ENCODE results near the gene ZNF618.

The ZNF618 gene

DNA sequence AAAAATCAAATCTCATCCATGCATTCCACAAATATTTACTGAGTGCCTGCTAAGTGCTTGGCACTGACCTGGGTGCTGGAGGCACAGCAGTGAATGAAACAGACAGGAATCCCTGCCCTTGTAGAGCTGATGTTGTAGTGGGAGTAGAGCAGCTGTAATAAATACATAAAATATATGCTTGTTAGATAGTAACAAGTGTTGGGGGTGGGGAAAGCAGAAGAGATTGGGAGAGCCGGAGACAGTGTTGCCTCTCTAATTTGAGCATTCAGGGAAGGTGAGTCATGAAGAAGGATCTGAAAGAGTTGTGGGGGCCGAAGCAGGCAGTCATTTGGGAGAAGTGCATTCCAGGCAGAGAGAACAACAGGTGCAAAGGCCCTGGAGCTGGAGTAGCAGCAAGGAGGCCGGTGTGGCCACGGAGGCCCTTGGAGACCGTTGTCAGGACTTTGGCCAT lies 97.9 kb downstream of the ZNF618 start:
- DNase-seq = no peak
- in situ Hi-C loops (cut with MboI; ENCODE audit: low pct_unique_long_range_greater_than_20kb, low sequenced_read_pairs) = no loop called here

DNA sequence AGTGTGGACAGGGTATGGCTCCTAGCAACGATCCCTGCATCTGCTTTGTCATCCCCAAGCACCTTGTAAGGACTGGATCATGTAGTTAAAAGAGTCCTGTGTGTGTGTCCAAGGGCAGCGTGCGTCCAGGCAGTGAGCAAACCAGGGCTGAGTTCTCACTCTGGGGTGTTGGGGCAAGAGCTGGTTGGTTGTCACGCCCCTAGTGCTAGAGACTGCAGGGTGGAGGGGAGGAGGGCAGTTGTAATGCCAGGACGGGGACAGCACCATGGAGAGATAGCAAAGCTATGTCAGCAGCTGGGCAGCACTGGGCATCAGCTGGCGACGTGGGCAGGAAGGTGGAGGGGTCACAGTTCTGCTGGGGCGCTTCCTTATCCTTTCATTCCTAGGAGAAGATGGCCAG lies 100.8 kb downstream of the ZNF618 start:
- in situ Hi-C loops (cut with MboI; ENCODE audit: low pct_unique_long_range_greater_than_20kb, low sequenced_read_pairs) = no loop called here
- DNase-seq = no peak

DNA sequence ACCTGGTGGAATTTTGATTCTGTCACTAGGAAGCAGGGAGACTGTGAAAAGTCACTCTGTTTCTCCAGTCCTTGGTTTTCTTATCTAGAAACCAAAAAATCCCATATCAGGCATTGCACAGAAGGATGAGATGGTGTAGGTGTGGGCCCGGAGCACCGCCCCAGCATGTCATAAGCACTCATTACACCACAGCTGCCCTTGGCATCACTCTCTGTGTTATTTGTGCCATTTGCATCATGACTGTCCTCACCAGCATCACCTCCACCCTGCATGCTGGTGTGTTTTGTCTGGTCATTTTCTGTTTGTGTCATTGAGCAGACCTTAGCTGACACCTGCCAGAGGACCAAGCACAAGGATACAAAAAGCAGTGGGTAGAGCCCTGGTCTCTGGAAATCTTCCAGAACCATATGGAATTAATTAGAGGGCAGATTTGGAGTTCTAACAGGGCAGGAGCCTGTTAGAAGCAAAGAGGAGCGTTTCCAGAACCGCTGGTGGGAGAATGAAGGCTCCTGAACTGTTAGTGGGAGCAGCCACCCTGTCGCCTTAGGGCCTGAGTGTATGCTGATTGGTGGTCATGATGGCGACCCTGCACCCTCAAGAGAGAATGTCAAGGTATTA lies 102.7 kb downstream of the ZNF618 start:
- DNase-seq = no peak
- in situ Hi-C loops (cut with MboI; ENCODE audit: low pct_unique_long_range_greater_than_20kb, low sequenced_read_pairs) = no loop called here

DNA sequence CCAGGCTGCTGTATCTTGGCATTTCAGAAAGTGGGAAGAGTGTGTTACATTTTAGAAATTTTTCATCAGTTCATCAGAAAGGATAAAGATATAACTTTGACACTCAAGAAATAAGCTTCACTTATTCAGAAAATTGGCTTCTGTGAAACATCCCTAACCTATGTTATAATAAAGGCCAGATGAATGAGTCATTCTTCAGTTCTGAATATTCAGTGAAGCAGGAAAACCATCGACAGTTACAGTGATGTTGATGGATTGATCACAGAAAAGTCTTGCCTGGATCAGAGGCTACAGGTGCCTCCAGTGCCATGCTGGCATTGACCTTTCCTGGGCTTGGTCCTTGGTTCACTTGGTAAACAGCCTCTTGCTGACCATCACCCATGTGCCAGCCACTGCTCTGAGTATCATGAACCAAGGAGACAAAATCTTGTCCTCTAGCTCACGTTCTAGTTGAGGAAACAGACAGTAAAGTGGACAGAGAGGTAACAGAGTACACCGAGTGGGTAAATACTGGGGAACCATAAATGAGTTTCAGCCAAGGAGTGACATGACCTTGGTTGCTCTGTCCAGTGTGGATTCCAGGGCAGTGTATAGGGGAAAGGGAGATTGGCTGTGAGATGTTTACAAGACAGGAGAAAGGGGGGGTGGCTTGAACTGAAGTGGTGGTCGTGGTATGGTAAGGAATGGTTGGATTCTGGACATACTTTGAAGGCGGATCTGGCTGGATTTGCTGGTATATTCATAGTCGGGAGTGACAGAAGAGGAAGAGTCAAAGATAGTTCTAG lies 103.4 kb downstream of the ZNF618 start:
- DNase-seq = no peak
- in situ Hi-C loops (cut with MboI; ENCODE audit: low pct_unique_long_range_greater_than_20kb, low sequenced_read_pairs) = no loop called here

DNA sequence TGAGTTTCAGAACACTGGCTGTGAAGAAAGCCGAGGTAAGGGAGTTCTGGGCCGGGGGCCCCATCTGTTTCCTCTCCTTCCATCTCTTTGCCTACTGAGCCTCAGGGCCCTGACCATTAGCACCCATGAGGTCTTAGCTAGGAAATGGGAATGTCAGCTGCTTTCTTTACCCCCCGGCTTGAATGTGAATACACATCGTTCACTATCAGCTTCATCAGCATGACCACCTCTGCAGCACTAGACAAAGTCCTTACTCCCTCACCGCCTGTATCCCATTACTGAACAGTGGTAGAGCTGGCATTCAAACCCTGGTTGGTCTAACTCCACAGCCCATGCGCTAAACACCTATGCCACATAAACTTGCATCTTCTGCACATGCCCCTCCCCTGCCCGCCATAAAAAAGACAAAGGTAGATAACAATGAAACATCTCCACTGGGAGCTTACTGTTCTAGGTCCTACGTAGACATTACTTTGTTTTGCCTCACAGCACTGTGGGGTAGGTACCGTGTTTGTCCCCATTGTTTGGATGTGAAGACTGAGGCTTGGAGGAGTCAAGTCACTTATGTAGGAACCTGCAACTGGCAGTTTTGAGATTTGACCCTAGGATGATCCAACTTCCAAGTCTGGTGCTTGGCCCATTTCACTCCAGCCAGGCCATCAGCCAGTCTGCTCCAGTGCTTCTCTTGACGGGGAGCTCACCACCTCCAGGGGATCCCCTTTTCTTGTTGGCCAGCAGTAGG lies 108.7 kb downstream of the ZNF618 start:
- in situ Hi-C loops (cut with MboI; ENCODE audit: low pct_unique_long_range_greater_than_20kb, low sequenced_read_pairs) = no loop called here
- no peak for DNase-seq

DNA sequence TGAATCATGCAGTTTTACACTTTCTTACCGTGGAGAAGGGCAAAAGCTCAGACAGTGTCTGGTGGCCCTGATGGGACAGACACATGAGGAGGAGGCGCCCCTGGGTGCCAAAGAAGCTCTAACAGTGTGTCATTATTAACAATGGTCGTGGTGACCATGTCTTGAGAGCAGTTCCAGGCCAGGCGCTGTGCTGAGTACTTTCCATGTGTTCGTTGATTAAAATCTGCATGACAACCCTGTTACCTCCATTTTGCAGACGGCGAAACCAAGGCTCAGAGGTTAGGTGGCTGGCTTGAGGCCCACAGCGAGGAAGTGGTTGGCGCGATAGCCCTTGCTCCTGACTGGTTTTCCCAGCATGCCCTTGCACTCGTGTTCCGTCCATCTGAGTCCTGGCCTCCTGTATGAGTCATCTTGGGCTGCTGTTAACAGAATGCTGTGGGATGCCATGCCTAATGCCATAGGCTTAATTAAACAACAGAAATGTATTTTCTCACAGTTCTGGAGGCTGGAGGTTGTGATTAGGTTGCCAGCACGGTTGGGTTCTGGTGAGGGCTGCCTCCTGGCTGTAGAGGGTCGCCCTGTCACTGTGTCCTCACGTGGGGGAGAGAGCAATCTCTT lies 110.0 kb downstream of the ZNF618 start:
- in situ Hi-C loops (cut with MboI; ENCODE audit: low pct_unique_long_range_greater_than_20kb, low sequenced_read_pairs) = no loop called here

DNA sequence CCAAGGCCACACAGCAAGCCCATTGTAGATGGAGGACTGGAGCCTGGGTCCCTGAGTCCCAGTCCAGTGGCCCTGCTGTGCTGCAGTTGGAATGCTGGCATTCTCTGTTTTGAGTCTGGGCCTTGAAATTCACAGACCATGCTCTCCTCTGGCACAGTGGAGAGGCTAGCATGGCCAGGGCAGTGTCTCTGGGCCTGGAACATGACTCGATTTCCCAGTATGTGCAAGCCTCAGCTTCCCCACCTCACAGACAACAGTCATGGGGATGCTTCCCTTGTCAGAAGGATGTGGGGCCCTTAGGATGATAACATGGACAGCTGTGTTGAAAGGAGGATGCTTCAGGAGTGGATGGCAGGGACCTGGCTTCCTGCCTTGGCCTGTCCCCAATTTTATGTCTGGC lies 110.8 kb downstream of the ZNF618 start:
- DNase-seq = no peak
- in situ Hi-C loops (cut with MboI; ENCODE audit: low pct_unique_long_range_greater_than_20kb, low sequenced_read_pairs) = no loop called here

More for the DNA sequence above, 110.0 kb downstream of the ZNF618 start:
- no peak for DNase-seq

DNA sequence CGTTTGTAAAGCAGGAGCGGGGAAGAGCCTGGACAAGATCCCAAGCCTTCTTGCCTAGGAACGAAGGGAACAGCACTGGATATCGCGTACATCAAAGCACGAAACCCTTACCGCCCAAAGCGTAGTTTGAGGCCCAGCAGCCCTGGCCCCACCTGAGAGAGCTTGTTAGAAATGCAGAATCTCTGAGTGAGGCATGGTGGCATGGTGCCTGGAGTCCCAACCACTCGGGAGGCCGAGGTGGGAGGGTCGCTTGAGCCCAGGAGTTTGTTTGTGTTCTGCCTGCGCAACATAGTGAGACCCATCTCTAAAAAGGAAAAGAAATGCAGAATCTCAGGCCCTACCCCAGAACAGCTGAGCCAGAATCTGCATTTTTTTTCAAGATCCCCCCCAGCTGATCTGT lies 111.4 kb downstream of the ZNF618 start:
- in situ Hi-C loops (cut with MboI; ENCODE audit: low pct_unique_long_range_greater_than_20kb, low sequenced_read_pairs) = no loop called here
- DNase-seq = no peak

DNA sequence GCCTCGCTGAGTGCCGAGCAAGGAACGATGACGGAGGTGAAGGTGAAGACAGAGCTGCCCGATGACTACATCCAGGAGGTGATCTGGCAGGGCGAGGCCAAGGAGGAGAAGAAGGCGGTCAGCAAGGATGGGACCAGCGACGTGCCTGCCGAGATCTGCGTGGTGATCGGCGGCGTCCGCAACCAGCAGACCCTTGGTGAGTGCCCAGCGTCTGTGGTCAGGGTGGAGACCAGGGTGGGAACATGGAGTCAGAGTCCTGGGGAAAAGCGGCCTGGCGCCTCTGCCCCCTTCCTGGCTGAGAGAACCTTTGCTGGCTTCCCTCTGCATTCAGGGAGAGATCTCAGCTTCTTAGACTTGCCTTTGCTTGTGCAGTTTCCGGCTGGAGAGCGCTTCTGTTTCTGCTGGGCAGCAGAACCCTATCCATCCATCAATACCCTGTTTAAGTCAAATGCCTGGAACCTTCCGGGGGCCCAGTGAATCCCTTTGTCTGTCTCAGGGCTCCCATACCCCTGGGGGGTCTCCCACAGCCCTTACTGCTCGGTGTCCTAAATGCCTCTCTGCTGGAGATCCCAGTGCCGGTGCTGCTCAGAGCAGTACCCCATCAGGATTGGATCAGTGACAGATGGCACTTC lies 112.4 kb downstream of the ZNF618 start:
- DNase-seq = no peak
- in situ Hi-C loops (cut with MboI; ENCODE audit: low pct_unique_long_range_greater_than_20kb, low sequenced_read_pairs) = no loop called here

DNA sequence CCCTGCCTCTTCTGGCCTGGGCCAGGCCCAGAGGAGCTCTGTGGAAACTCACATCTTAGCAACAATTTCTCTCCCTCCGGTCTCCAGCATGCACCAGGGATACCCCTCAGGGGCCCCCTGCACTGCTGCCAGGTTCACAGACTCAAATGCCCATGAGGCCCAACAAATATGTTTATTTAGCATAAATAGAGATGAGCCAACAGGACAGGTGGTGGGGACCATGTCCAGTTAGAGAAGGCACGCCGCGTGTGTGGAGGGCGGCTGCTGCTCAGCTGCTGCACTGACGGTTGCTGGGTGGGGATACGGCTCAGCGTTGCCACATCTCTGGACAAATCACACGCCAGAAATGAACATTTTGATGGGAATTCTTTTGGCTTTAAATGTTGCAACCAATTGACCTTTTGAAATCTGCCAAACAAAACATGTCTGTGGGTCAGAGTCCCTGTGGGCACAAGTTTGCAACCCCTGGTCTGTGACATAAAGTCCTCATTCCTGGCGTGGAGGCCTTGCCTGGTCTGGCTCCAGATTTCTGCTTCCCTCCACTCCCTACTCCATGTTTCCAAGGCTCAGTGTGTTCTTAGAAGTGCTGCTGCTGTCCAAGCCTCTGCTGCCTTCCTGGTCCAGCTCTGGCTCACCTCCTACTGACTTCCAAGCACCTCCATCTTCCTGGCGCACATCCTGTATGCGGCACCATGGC lies 113.1 kb downstream of the ZNF618 start:
- in situ Hi-C loops (cut with MboI; ENCODE audit: low pct_unique_long_range_greater_than_20kb, low sequenced_read_pairs) = no loop called here
- no peak for DNase-seq

DNA sequence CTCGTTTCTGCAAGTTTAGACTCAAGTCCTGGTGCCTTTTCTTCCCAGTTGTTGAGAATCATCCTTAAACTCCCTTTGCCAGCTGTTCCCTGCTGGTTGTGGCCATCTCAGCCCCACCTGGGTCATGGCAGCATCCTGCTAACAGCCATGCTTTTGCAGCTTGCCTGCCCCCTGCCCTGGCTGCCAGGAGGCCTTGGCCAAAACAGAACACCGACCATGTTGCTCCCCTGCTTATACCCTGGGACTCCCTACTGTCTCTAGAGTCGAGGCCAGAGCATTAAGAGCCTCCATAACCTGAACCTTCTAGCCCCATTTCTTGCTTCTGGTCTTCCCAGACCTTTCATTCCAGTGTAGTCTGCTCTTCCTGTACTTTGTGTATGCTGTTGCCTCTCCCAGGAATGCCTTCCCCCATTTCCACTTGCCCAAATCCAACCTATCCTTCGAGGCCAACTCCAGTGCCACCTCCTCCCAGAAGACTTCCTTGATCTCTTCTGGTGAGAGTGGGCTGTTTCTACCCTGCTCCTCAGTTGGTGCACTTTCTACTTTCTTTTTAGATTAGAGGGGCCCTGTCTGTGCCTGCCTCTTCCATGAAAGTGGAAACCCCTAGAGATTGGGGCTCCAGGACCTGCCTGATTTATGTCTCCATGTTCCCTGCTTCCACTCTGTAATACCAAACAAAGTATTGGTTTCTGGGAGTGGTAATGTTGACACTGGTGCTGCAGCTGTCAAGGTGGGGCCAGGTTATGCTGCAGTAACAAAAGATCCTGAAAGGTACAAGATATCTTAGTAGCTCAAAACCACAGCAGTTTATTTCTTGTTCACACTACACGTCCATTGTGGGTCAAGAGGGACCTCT lies 113.8 kb downstream of the ZNF618 start:
- no peak for DNase-seq
- in situ Hi-C loops (cut with MboI; ENCODE audit: low pct_unique_long_range_greater_than_20kb, low sequenced_read_pairs) = no loop called here

DNA sequence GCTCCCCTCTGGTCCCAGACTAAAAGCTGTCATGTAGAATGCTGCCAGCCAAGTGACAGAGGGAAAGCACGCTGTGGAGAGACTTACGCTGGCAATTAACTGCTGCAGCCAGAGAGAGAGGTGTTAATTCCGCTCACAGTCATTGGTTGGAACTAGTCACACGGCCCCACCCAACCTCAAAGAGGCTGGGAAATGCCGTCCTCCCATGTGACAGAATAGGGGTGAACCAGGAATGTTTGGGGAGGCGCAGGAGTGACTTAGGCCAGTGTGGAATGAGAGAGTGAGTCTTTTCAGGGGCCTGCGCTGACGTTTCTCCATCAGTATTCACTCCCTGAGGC lies 114.4 kb downstream of the ZNF618 start:
- DNase-seq = no peak
- in situ Hi-C loops (cut with MboI; ENCODE audit: low pct_unique_long_range_greater_than_20kb, low sequenced_read_pairs) = no loop called here

DNA sequence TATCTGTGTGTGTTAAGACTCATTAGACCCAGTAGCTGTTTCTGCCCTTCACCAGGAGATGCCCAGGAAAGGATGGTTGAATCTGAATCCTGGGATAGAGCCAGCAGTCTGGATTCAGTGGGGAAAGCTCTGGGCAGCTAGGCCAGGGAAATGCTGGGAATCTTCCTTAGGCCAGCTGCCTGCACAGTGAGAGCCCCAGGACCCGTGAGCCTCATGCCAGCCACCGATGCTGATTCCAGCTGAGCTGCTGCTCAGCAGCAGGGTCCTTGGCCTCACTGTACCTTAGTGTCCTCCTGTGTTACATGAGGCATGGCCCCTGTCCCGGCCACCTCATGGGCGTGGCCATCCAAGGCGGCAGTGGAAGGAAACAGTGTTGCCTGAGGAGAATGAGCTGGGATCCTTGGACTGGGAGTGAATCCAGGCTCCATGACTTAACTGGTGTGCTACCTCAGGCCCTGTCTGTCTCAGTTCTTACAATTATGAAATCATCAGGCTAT lies 114.9 kb downstream of the ZNF618 start:
- no peak for DNase-seq
- in situ Hi-C loops (cut with MboI; ENCODE audit: low pct_unique_long_range_greater_than_20kb, low sequenced_read_pairs) = no loop called here

DNA sequence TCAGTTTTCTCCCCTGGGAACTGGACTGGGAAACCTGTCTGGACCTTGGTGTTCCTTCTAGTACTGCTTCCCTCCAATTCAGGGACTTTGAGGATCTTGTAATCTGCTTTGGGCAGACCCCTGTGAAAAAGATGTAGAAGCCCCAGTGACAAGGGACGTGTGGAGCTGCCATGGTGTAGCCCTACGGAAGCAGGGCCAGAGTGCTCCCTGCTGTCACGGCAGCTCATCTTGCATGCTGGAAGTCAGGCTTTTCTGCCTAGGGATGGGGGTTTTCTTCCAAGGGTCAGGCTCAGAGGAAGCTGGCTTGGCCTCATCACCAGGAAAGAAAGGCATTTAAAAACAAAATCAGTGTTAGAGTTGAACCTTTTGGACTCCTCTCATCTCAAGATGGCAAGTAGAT lies 115.6 kb downstream of the ZNF618 start:
- in situ Hi-C loops (cut with MboI; ENCODE audit: low pct_unique_long_range_greater_than_20kb, low sequenced_read_pairs) = no loop called here

DNA sequence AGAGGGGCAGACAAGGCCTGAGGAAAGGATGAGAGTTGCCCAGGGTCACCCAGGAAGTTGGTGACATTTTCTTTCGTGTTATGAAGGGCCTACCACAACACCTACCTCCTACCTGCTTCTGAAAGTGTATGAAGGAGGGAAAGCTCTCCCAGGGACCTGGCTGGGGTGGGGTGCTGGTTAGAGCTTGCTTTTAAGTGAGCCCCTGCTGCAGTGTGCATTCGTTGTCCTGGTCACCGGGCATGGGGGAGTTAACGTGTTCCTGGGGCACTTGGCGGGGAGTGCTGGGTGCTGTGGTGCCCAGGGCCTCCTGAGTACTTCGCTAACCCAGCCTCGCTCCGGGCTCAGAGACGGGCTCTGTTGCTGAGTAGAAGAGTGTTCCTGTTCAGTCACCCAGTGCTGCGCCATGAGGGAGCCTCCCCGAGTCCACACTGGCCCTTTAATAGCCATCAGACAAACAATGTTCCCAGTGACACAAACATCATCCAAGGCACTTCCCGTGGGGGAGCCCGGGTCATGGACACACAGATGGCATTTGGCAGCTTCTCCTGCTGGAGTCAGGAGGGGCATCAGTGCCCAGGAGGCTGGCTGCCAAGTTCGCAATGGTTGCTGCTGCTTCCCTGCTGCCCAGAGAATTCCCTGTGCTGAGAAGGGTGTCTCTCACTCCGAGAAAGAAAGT lies 116.3 kb downstream of the ZNF618 start:
- no peak for DNase-seq
- in situ Hi-C loops (cut with MboI; ENCODE audit: low pct_unique_long_range_greater_than_20kb, low sequenced_read_pairs) = no loop called here

More for the DNA sequence above, 115.6 kb downstream of the ZNF618 start:
- DNase-seq = no peak

DNA sequence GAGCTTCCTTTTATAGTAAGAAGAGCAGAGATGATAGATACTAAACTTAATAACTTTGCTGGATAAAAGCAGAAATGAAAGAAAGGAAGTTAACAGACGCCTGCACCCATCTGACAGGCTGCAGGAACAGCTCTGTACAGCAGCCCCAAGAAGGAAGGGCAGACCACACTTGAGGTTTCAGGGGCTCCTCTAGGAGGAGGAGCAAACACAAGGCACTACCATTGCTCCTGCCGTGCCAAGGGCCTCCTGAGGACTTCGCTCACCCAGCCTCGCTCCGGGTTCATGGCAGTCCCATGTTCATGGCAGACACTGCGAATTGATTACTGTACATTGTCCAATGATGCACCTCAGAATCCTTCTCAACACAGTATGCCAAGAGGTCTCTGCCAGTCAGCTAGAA lies 116.9 kb downstream of the ZNF618 start:
- in situ Hi-C loops (cut with MboI; ENCODE audit: low pct_unique_long_range_greater_than_20kb, low sequenced_read_pairs) = no loop called here
- DNase-seq = no peak

DNA sequence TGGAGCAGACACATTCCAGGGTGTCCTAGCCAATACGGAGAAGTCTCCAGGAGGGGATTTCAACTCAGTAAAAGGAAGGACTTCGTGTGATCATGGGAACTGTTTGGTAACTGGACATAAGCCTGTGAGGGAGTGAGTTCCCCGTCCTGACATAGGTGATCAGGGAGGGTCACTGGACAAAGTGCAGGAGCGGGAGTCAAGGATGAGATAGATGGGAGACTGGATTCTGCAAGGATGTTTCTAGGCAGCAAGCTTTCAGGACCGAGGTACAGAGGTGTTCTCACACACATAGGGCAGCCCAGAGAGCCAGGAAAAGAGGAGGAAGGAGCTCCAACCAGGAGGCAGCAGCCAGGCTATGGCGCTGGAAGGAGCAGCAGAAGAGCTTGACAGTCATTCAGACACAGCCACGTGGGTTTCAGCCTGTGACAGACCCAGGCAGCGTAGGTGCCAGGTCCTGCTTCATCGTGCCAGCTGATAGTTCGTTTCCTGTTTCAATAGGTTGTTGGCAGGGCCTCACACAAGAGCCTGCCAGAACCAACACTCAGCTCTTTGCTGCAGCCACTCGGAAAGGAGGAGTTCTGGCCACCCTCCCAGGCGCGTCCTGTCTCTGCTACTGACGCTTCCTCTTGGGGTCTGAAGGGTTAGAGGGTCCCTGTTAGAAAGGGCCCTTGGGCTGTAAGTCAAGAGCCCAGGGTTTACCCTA lies 117.9 kb downstream of the ZNF618 start:
- in situ Hi-C loops (cut with MboI; ENCODE audit: low pct_unique_long_range_greater_than_20kb, low sequenced_read_pairs) = no loop called here
- no peak for DNase-seq
